Ectodermal cell (in vitro differentiated cells): ENCODE results near the gene ZNF688.

Source experiments
- H3K27ac ChIP-seq: 2 replicates; pipeline ENCODE4 v1.7.0; 2013; ENCODE audit warnings: mild to moderate bottlenecking, low read depth, low read length; ENCODE audit not compliant: insufficient read depth, poor library complexity, severe bottlenecking
- H3K27me3 ChIP-seq: 2 replicates; pipeline ENCODE4 v1.7.0; 2013; ENCODE audit warnings: mild to moderate bottlenecking, low read length; ENCODE audit not compliant: insufficient read depth, control insufficient read depth, poor library complexity, severe bottlenecking
- H3K36me3 ChIP-seq: one replicate; pipeline ENCODE4 v1.7.0; 2013; ENCODE audit warnings: low read length; ENCODE audit not compliant: control insufficient read depth, insufficient read depth
- H3K4me1 ChIP-seq: one replicate; pipeline ENCODE4 v1.7.0; 2013; ENCODE audit warnings: low read length; ENCODE audit not compliant: control insufficient read depth, insufficient read depth
- H3K4me3 ChIP-seq: 2 replicates; pipeline ENCODE4 v1.7.0; 2013; ENCODE audit warnings: low read depth, low read length, control low read depth; ENCODE audit not compliant: insufficient read depth
- H3K9me3 ChIP-seq: 2 replicates; pipeline ENCODE4 v1.7.0; 2013; ENCODE audit warnings: mild to moderate bottlenecking, low read length, moderate library complexity; ENCODE audit not compliant: control insufficient read depth
- WGBS, 2 experiments: methylation state at CpG; one replicate each; pipeline ENCODE4 v1.1.7; 2013; ENCODE audit warnings: missing lambda C conversion rate in 2 of 2; 5-methylcytosine and 5-hydroxymethylcytosine counted together

ZNF688 gene

GRCh38 chr16:30567160-30567990 lies 4.1 kb downstream of the ZNF688 start:
- WGBS, 2 experiments = 91 to 92% methylated on average over 14 of the region's 14 CpGs

GRCh38 chr16:30566531-30566930 lies 5.0 kb downstream of the ZNF688 start:
- H3K4me1 ChIP-seq = no peaks in the 10 kb centered on the region
- WGBS, 2 experiments = 91 to 94% methylated on average over 4 of the region's 4 CpGs
- no peak overlapping the region for H3K27ac ChIP-seq
- no peaks in the 10 kb centered on the region for H3K9me3 ChIP-seq
- H3K27me3 ChIP-seq = no peaks in the 10 kb centered on the region
- no peaks in the 10 kb centered on the region for H3K36me3 ChIP-seq
- H3K4me3 ChIP-seq = no peak overlapping the region

More at GRCh38 chr16:30567160-30567990, 4.1 kb downstream of the ZNF688 start:
- no peak overlapping the region for H3K4me3 ChIP-seq
- no peaks in the 10 kb centered on the region for H3K36me3 ChIP-seq
- no peaks in the 10 kb centered on the region for H3K9me3 ChIP-seq
- H3K27me3 ChIP-seq = no peaks in the 10 kb centered on the region
- no peaks in the 10 kb centered on the region for H3K4me1 ChIP-seq
- no peak overlapping the region for H3K27ac ChIP-seq

DNA sequence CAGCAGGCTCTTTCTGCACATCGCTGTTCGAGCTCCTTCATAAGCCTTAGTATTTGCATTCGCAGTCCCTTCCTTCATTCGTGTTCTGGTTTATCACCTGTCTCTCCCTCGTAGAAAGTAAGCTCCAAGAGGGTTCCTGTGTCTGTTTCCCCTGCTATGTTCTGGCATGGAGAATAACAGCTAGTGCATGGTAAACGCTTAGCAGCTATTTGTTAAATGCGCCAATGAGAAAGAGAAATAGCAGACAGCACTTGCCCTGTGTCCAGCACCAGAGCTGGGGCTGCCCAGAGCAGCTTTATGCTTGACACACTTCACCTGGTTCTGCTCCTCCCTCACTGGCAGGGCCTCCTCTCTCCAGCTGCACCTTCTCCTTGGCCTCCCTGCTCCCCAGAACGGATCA lies 5.5 kb downstream of the ZNF688 start:
- 88 to 91% methylated on average over 8 of the region's 8 CpGs for WGBS, 2 experiments
- Histone ChIP-seq H3K36me3 (no peaks in the 10 kb centered on the region), H3K9me3 (no peaks in the 10 kb centered on the region), H3K27ac (no peak overlapping the region), H3K4me1 (no peaks in the 10 kb centered on the region), H3K27me3 (no peaks in the 10 kb centered on the region), H3K4me3 (no peak overlapping the region)

- H3K4me1 ChIP-seq = no peaks in the 10 kb centered on the region
- H3K27ac ChIP-seq = no peak overlapping the region
- WGBS, 2 experiments = 73 to 75% methylated on average over 7 of the region's 7 CpGs
- no peaks in the 10 kb centered on the region for H3K36me3 ChIP-seq
- H3K4me3 ChIP-seq = no peak overlapping the region
- no peaks in the 10 kb centered on the region for H3K9me3 ChIP-seq
- H3K27me3 ChIP-seq = no peaks in the 10 kb centered on the region
These were observed 6.0 kb downstream of the ZNF688 start for GRCh38 chr16:30565526-30565925.

DNA sequence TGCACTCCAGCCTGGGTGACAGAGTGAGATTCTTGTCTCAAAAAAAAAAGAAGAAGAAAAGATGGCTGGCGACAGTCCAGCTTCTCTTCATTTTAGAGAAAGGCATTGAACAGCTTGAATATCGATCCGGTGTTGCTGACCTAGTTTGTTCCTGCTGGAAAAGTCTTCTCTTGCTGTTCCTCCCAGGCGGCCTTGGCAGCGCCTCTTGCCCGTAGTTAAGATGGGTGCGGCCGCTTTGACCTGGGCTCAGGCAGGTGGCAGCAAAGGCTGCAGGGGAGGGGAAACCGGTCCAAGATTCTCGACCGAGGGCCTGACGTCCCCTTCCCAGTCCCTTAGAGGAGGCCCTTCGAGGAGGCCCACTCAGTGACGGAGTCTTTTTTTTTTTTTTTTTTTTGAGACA lies 9.5 kb downstream of the ZNF688 start:
- H3K4me1 ChIP-seq = peaks cover 5% of the 10 kb centered on the region
- H3K36me3 ChIP-seq = no peaks in the 10 kb centered on the region
- WGBS, 2 experiments = 93 to 95% methylated on average over 14 of the region's 14 CpGs
- no peaks in the 10 kb centered on the region for H3K27me3 ChIP-seq
- H3K4me3 ChIP-seq = no peak overlapping the region
- H3K27ac ChIP-seq = no peak overlapping the region
- H3K9me3 ChIP-seq = no peaks in the 10 kb centered on the region

GRCh38 chr16:30561089-30561816 lies 10.3 kb downstream of the ZNF688 start:
- WGBS, 2 experiments = 90 to 93% methylated on average over 46 of the region's 46 CpGs
- Histone ChIP-seq H3K27me3 (no peaks in the 10 kb centered on the region), H3K4me3 (no peak overlapping the region), H3K27ac (no peak overlapping the region), H3K9me3 (no peaks in the 10 kb centered on the region), H3K36me3 (no peaks in the 10 kb centered on the region), H3K4me1 (peaks cover 5% of the 10 kb centered on the region)

DNA sequence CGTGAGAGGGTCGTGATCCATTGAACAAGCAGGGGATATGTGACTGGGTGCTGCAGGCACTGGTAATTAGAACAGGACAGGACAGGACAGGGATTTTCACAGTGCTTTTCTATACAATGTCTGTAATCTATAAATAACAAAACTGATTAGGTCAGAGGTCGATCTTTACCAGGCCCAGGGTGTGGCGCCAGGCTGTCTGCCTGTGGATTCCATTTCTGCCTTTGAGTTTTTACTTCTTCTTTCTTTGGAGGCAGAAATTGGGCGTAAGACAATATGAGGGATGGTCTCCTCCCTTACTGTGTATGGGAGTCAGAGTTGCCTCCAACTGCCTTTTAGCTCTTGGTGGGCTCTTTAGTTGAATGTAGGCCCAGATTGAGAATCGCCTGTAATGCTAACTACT lies 11.8 kb downstream of the ZNF688 start:
- Histone ChIP-seq H3K27me3 (no peaks in the 10 kb centered on the region), H3K4me1 (peaks cover 5% of the 10 kb centered on the region), H3K4me3 (no peak overlapping the region), H3K36me3 (peaks cover 7% of the 10 kb centered on the region), H3K27ac (no peak overlapping the region), H3K9me3 (no peaks in the 10 kb centered on the region)
- 96 to 97% methylated on average over 6 of the region's 6 CpGs for WGBS, 2 experiments

GRCh38 chr16:30558789-30559377 lies 12.6 kb downstream of the ZNF688 start:
- peak overlapping the region; percentile 86 for H3K27ac ChIP-seq
- no peak overlapping the region for H3K4me3 ChIP-seq
- H3K36me3 ChIP-seq = peaks cover 7% of the 10 kb centered on the region
- WGBS, 2 experiments = 91 to 92% methylated on average over 21 of the region's 21 CpGs
- H3K27me3 ChIP-seq = no peaks in the 10 kb centered on the region
- peaks cover 5% of the 10 kb centered on the region for H3K4me1 ChIP-seq
- H3K9me3 ChIP-seq = no peaks in the 10 kb centered on the region

DNA sequence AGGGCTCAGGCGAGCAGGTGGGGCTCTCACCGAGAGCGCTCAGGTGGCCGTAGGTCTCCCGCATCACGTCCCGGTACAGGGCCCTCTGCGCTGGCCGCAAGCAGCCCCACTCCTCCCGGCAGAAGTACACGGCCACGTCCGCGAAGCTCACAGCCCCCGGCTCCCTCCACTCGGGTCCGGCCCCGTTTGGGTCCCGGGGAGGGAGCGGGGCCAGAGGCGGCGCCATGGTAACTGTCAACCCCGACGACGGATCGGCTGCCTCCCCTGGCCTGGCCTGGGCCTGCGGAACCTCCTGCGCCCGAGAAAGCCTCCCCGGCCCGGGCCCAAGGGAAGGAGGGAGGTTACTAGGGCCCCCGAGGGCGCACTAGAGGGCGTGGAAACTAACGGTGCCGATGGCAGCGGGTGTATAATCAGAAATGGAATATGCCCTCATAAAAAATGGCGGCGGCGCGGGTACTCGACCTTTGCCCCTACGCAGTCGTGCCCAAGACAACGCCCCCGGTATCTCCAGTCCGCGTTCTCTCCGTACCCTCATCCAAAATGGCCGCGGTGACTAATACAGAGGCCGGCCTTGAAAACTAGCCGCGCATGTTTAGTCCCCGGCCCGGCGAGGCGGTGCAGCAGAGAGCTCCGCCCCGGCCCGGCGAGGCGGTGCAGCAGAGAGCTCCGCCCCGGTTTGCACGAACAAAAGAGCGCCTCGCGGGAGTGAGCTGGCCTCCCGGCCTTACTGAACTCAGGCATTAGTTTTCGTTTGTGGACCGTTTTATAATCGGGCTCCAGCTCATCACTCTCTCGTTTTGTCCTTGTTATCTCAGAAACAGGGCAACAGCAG lies 13.3 kb downstream of the ZNF688 start, which contains the start of gene ZNF764:
ZNF764 (minus strand) TSS at position 418 of the 832 bp plus-strand sequence; CDS start at position 226, 192 bp downstream.
- WGBS, 2 experiments = 1% methylated on average over 74 of the region's 74 CpGs

More for the DNA sequence above, 13.3 kb downstream of the ZNF688 start, which contains the start of gene ZNF764:
- Histone ChIP-seq H3K27ac (peak within 1 kb of the TSS; percentile 86), H3K9me3 (no peaks in the 10 kb centered on the region), H3K27me3 (no peaks in the 10 kb centered on the region), H3K4me1 (peaks cover 5% of the 10 kb centered on the region), H3K36me3 (peaks cover 7% of the 10 kb centered on the region), H3K4me3 (peak within 1 kb of the TSS; percentile 81)
